ENCODE results near the gene UCHL5. TPM values are rescaled to one million over a fixed set of nuclear protein-coding genes. Genes with fewer than 3 reads are reported as not detected.
"Not testable (repeated sequence)": the region's sequence is repeated elsewhere in the genome, so short reads cannot be mapped to it uniquely, and the experiment has no call there.

The UCHL5 gene
- total RNA-seq, 2 experiments from 2014 or later = 28.6 to 82.5 TPM

GRCh38 chr1:193036337-193037047 lies 22.7 kb downstream of the UCHL5 start:
- peaks cover 54% of the 10 kb centered on the region for H3K36me3 ChIP-seq (ENCODE audit: insufficient read depth, low read length)
- ChIA-PET POLR2A (interaction anchor here (0.6 kb wide), 4 partner anchors 48 to 986 kb away, joined by 3 to 4 read pairs (median 3); no protein-coding TSS in a partner anchor), CTCF (ENCODE audit: unreplicated experiment) (no interaction called here)
- no peak for DNase-seq (ENCODE audit: low spot score)
- peaks cover 17% of the 10 kb centered on the region; the same call in 1 of the 2 replicates for H3K9me3 ChIP-seq (ENCODE audit: low read length)
- BruUV-seq (replicated peaks) = no TSS peak
- H3K79me2 ChIP-seq (ENCODE audit: insufficient read depth, low read depth, low read length) = peaks cover 72% of the 10 kb centered on the region
- H3K9me2 ChIP-seq (ENCODE audit: insufficient read depth, low read length) = no peaks in the 10 kb centered on the region
- H3K27ac ChIP-seq (ENCODE audit: low read depth, low read length, poor library complexity, severe bottlenecking) = no peak overlapping the region
- peaks cover 4% of the 10 kb centered on the region for H3K4me1 ChIP-seq (ENCODE audit: insufficient read depth, low read length, poor library complexity, severe bottlenecking)
- intact Hi-C loops (cut with micrococcal nuclease; ENCODE audit: unreplicated experiment) = no loop called here
- TF ChIP-seq EZH2phosphoT487 (IDR thresholded peaks at IDR 0.05; ENCODE audit: borderline replicate concordance, low read depth, low read length) = no peak
- TF ChIP-seq, protein P1, sequence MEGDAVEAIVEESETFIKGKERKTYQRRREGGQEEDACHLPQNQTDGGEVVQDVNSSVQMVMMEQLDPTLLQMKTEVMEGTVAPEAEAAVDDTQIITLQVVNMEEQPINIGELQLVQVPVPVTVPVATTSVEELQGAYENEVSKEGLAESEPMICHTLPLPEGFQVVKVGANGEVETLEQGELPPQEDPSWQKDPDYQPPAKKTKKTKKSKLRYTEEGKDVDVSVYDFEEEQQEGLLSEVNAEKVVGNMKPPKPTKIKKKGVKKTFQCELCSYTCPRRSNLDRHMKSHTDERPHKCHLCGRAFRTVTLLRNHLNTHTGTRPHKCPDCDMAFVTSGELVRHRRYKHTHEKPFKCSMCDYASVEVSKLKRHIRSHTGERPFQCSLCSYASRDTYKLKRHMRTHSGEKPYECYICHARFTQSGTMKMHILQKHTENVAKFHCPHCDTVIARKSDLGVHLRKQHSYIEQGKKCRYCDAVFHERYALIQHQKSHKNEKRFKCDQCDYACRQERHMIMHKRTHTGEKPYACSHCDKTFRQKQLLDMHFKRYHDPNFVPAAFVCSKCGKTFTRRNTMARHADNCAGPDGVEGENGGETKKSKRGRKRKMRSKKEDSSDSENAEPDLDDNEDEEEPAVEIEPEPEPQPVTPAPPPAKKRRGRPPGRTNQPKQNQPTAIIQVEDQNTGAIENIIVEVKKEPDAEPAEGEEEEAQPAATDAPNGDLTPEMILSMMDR (conservative IDR thresholded peaks at IDR 0.05; ENCODE audit: low read length) = no peak
- peaks cover 8% of the 10 kb centered on the region; the same call in 1 of the 2 replicates for H4K20me1 ChIP-seq (ENCODE audit: insufficient read depth, low read length)
- H2AFZ ChIP-seq (ENCODE audit: low read length) = no peak overlapping the region
- no peak overlapping the region for H3K4me2 ChIP-seq (ENCODE audit: low read length)
- no peak overlapping the region for H3K4me3 ChIP-seq (ENCODE audit: low read depth, low read length, poor library complexity, severe bottlenecking)

GRCh38 chr1:193033610-193034009 lies 25.6 kb downstream of the UCHL5 start:
- ChIA-PET POLR2A (interaction anchor here (0.6 to 1.3 kb wide), 4 partner anchors 9 to 709 kb away, joined by 3 to 6 read pairs (median 4); no protein-coding TSS in a partner anchor), CTCF (ENCODE audit: unreplicated experiment) (no interaction called here)
- TF ChIP-seq, protein P1 (conservative IDR thresholded peaks at IDR 0.05; ENCODE audit: low read length) = no peak
- no peak for TF ChIP-seq EZH2phosphoT487 (IDR thresholded peaks at IDR 0.05; ENCODE audit: borderline replicate concordance, low read depth, low read length)
- H3K9me3 ChIP-seq (ENCODE audit: low read length) = peaks cover 17% of the 10 kb centered on the region; the same call in 1 of the 2 replicates
- no peak overlapping the region for H3K27ac ChIP-seq (ENCODE audit: low read depth, low read length, poor library complexity, severe bottlenecking)
- peaks cover 17% of the 10 kb centered on the region; the same call in 1 of the 2 replicates for H4K20me1 ChIP-seq (ENCODE audit: insufficient read depth, low read length)
- H3K4me1 ChIP-seq (ENCODE audit: insufficient read depth, low read length, poor library complexity, severe bottlenecking) = peaks cover 8% of the 10 kb centered on the region
- H3K79me2 ChIP-seq (ENCODE audit: insufficient read depth, low read depth, low read length) = peaks cover 88% of the 10 kb centered on the region
- BruUV-seq (replicated peaks) = no TSS peak
- intact Hi-C loops (cut with micrococcal nuclease; ENCODE audit: unreplicated experiment) = no loop called here
- no peak for DNase-seq (ENCODE audit: low spot score)
- no peaks in the 10 kb centered on the region for H3K9me2 ChIP-seq (ENCODE audit: insufficient read depth, low read length)
- no peak overlapping the region for H3K4me3 ChIP-seq (ENCODE audit: low read depth, low read length, poor library complexity, severe bottlenecking)
- H3K36me3 ChIP-seq (ENCODE audit: insufficient read depth, low read length) = peaks cover 61% of the 10 kb centered on the region
- H2AFZ ChIP-seq (ENCODE audit: low read length) = no peak overlapping the region
- H3K4me2 ChIP-seq (ENCODE audit: low read length) = no peak overlapping the region

DNA sequence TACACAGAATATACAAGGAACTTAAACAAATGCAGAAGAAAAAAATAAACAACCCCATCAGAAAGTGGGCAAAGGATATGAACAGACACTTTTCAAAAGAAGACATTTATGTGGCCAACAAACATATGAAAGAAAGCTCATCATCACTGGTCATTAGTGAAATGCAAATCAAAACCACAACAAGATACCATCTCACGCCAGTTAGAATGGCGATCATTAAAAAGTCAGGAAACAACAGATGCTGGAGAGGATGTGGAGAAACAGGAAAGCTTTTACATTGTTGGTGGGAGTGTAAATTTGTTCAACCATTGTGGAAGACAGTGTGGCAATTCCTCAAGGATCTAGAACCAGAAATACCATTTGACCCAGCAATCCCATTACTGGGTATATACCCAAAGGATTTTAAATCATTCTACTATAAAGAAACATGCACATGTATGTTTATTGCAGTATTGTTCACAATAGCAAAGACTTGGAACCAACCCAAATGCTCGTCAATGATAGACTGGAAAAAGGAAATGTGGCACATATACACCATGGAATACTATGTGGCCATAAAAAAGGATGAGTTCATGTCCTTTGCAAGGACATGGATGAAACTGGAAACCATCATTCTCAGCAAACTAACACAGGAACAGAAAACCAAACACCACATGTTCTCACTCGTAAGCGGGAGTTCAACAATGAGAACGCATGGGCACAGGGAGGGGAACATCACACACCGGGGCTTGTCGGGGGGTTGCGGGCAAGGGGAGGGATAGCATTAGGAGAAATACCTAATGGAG lies 26.3 kb downstream of the UCHL5 start:
- H3K4me1 ChIP-seq (ENCODE audit: insufficient read depth, low read length, poor library complexity, severe bottlenecking); H3K9me2 ChIP-seq (ENCODE audit: insufficient read depth, low read length); CTCF ChIA-PET (ENCODE audit: unreplicated experiment); H3K4me2 ChIP-seq (ENCODE audit: low read length); H3K27ac ChIP-seq (ENCODE audit: low read depth, low read length, poor library complexity, severe bottlenecking); H2AFZ ChIP-seq (ENCODE audit: low read length); BruUV-seq (replicated peaks); H3K4me3 ChIP-seq (ENCODE audit: low read depth, low read length, poor library complexity, severe bottlenecking); DNase-seq (ENCODE audit: low spot score); intact Hi-C loops (cut with micrococcal nuclease; ENCODE audit: unreplicated experiment): not testable (repeated sequence)
- Histone ChIP-seq H3K36me3 (ENCODE audit: insufficient read depth, low read length) (peaks cover 63% of the 10 kb centered on the region), H4K20me1 (ENCODE audit: insufficient read depth, low read length) (peaks cover 17% of the 10 kb centered on the region; the same call in 1 of the 2 replicates), H3K9me3 (ENCODE audit: low read length) (peaks cover 17% of the 10 kb centered on the region; the same call in 1 of the 2 replicates), H3K79me2 (ENCODE audit: insufficient read depth, low read depth, low read length) (peaks cover 88% of the 10 kb centered on the region)
- POLR2A ChIA-PET = interaction anchor here (0.6 to 1.3 kb wide), 6 partner anchors 9 to 521 kb away, joined by 3 to 6 read pairs (median 4); no protein-coding TSS in a partner anchor
